ENCODE results near the gene RIMBP3B. TPM values are rescaled to one million over a fixed set of nuclear protein-coding genes. Genes with fewer than 3 reads are reported as not detected.
"Not testable (repeated sequence)": the region's sequence is repeated elsewhere in the genome, so short reads cannot be mapped to it uniquely, and the experiment has no call there.

The RIMBP3B gene, protein sequence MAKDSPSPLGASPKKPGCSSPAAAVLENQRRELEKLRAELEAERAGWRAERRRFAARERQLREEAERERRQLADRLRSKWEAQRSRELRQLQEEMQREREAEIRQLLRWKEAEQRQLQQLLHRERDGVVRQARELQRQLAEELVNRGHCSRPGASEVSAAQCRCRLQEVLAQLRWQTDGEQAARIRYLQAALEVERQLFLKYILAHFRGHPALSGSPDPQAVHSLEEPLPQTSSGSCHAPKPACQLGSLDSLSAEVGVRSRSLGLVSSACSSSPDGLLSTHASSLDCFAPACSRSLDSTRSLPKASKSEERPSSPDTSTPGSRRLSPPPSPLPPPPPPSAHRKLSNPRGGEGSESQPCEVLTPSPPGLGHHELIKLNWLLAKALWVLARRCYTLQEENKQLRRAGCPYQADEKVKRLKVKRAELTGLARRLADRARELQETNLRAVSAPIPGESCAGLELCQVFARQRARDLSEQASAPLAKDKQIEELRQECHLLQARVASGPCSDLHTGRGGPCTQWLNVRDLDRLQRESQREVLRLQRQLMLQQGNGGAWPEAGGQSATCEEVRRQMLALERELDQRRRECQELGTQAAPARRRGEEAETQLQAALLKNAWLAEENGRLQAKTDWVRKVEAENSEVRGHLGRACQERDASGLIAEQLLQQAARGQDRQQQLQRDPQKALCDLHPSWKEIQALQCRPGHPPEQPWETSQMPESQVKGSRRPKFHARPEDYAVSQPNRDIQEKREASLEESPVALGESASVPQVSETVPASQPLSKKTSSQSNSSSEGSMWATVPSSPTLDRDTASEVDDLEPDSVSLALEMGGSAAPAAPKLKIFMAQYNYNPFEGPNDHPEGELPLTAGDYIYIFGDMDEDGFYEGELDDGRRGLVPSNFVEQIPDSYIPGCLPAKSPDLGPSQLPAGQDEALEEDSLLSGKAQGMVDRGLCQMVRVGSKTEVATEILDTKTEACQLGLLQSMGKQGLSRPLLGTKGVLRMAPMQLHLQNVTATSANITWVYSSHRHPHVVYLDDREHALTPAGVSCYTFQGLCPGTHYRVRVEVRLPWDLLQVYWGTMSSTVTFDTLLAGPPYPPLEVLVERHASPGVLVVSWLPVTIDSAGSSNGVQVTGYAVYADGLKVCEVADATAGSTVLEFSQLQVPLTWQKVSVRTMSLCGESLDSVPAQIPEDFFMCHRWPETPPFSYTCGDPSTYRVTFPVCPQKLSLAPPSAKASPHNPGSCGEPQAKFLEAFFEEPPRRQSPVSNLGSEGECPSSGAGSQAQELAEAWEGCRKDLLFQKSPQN (N-terminal part only)
- under 1 TPM in 3 of 4 donors, not detected in 1; 0.06 to 0.14 (median 0.08) TPM for total RNA-seq
- not detected for polyA plus RNA-seq
- long read RNA-seq, donor 1: 0 reads
- long read RNA-seq, donor 2: 0 reads
- long read RNA-seq, donor 3: 0 reads
- long read RNA-seq, donor 4, full-length matches to known transcripts: 1 of 1 reads
- long read RNA-seq, donor 4, partial matches to known transcripts: 0 of 1 reads
- long read RNA-seq, donor 4, other reads (novel, unspliced or antisense): 0 of 1 reads

DNA sequence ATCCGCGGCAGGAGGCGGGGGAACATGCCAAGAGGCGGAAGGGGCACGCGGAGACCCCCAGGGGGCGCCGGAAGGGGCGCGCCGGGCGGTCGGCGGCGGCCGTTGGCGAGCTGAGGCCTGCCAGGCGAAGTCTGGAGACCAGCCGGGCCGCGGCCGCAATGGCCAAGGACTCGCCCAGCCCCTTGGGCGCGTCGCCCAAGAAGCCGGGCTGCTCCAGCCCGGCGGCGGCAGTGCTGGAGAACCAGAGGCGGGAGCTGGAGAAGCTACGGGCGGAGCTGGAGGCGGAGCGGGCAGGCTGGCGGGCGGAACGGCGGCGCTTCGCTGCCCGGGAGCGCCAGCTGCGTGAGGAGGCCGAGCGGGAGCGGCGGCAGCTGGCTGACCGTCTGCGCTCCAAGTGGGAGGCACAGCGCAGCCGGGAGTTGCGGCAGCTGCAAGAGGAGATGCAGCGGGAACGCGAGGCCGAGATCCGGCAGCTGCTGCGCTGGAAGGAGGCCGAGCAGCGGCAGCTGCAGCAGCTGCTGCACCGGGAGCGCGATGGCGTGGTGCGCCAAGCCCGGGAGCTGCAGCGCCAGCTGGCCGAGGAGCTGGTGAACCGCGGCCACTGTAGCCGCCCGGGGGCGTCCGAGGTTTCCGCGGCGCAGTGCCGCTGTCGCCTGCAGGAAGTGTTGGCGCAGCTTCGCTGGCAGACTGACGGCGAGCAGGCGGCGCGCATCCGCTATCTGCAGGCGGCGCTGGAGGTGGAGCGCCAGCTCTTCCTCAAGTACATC lies at the start of gene RIMBP3B:
RIMBP3B (plus strand) TSS at position 51 of the 767 bp plus-strand sequence; CDS start at position 159, 108 bp downstream.
- H3K4me1 ChIP-seq (ENCODE audit: control insufficient read depth, insufficient read depth, low read length); H3K9me3 ChIP-seq (ENCODE audit: control insufficient read depth, low read length); DNase-seq; H3K27me3 ChIP-seq (ENCODE audit: control insufficient read depth, insufficient read depth); H3K4me3 ChIP-seq (ENCODE audit: low read length); intact Hi-C loops (cut with DNase I); H3K27ac ChIP-seq (ENCODE audit: low read length): not testable (repeated sequence)
- no CpG with 5 or more reads among the region's 91 CpGs for WGBS
- ATAC-seq: peak; percentile 83 to 86

DNA sequence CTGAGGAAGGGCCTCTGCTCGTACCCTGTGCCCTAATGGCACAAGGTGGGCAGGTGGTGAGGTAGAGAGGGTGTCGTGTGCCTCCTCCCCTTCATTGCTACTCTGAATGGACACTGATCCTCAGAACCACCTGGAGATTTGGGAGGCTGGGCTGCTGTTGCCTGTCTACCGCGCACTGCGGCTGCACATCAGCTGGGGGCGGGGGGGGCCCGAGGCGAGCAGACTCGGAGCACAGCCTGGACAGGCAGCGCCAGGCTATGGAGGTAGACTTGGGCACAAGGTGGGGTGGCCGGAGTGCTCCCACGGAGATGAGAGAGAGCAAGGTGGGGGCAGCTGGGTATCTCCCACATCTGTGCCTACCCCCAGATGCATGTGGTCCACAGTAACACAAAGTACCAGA lies 26.0 kb upstream of the RIMBP3B start:
- ATAC-seq; H3K4me3 ChIP-seq (ENCODE audit: low read length); DNase-seq; H3K9me3 ChIP-seq (ENCODE audit: control insufficient read depth, low read length); H3K4me1 ChIP-seq (ENCODE audit: control insufficient read depth, insufficient read depth, low read length); H3K27me3 ChIP-seq (ENCODE audit: control insufficient read depth, insufficient read depth); intact Hi-C loops (cut with DNase I); H3K27ac ChIP-seq (ENCODE audit: low read length): not testable (repeated sequence)
- WGBS: 91% methylated on average over 11 of the region's 12 CpGs

DNA sequence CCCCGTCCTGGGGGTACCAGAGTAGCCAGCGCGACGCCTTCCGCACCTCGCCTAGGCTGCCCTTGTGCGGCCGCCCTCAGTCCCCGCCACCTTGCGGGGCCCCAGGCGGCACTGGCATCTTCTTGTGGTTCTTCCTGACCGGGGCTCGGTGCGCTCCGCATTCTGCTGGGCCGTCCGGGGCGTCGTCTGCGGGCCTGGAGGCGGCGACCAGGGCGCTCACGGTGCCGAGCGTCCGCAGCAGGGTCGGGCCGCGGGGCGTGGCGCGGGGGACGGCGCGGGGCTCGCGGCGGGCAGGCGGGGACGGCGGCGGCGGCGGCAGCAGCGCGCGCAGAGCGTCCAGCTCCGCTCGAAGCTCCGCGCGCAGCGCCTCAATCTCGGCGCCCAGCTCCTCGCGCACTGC lies 23.0 kb upstream of the RIMBP3B start:
- peak in 1 of 3 donors; percentile 16 for DNase-seq
- H3K4me1 ChIP-seq (ENCODE audit: control insufficient read depth, insufficient read depth, low read length); H3K9me3 ChIP-seq (ENCODE audit: control insufficient read depth, low read length); H3K4me3 ChIP-seq (ENCODE audit: low read length); H3K27me3 ChIP-seq (ENCODE audit: control insufficient read depth, insufficient read depth); ATAC-seq; H3K27ac ChIP-seq (ENCODE audit: low read length); intact Hi-C loops (cut with DNase I): not testable (repeated sequence)
- 0% methylated on average over 25 of the region's 59 CpGs for WGBS

DNA sequence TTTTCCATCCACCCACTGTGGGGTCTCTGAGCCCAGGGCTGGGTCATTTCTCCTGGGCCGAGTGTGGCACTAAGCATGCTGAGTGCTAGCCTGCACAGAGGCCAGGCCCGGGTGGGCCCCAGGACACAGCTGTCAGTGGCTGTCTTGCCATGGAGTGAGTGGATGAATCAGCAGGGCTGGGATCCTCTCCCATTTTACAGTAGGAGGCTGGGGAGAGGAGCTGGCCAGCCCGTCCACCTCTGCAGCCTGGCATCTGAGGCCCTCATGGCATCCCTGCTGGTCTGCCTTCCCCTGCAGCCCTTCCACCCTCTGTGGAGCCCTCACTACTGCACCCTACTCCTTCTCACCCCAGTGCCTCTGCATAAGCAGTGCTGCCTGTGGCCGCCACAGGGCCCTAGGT lies 21.1 kb upstream of the RIMBP3B start:
- WGBS: no CpG with 5 or more reads among the region's 4 CpGs
- H3K9me3 ChIP-seq (ENCODE audit: control insufficient read depth, low read length); DNase-seq; H3K27me3 ChIP-seq (ENCODE audit: control insufficient read depth, insufficient read depth); H3K27ac ChIP-seq (ENCODE audit: low read length); H3K4me1 ChIP-seq (ENCODE audit: control insufficient read depth, insufficient read depth, low read length); intact Hi-C loops (cut with DNase I); H3K4me3 ChIP-seq (ENCODE audit: low read length); ATAC-seq: not testable (repeated sequence)

DNA sequence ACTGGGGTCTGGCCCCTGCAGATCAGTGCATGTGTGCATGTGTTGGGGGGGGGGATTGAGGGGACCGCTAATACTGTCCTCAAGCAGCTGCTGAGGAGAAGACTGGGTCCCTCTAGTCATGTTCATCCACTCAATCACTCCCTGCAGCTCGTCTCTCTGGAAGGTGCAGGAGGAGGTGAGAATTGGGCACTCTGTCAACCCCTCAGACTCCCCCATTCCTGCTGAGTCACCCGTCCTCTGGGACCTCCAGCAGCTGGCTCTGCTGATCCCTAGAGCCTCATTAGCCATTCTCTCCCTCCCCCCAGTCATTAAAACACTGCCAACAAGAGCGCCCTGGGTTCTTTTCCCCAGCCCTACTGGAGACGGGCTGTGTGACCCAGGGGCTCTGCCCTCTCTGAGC lies 20.5 kb upstream of the RIMBP3B start:
- intact Hi-C loops (cut with DNase I): not testable (repeated sequence)
- WGBS: 64% methylated on average over 2 of the region's 5 CpGs

DNA sequence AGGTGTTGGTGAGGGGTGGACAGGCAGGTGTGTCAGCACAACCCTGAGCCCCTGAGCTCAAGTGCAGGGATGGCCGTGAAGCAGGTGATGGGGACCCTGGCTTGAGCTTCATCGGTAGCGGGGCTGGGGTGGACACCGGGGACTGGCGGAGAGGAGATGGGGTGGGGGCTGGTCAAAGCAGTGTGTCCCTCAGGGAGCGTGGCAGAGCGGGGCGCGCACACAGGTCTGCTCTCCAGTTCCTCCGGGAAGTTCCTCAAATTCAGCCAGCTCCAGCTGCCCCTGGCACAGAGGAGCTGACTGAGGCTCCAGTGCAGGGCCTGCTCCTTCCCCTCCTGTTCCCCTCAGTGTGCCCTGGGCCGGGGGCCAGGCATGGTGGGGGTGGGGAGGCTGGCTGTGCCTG lies 19.7 kb upstream of the RIMBP3B start:
- H3K9me3 ChIP-seq (ENCODE audit: control insufficient read depth, low read length); H3K27me3 ChIP-seq (ENCODE audit: control insufficient read depth, insufficient read depth); H3K4me1 ChIP-seq (ENCODE audit: control insufficient read depth, insufficient read depth, low read length); H3K27ac ChIP-seq (ENCODE audit: low read length); intact Hi-C loops (cut with DNase I); ATAC-seq; H3K4me3 ChIP-seq (ENCODE audit: low read length): not testable (repeated sequence)
- DNase-seq: peak in 1 of 3 donors; percentile 31
- 67% methylated on average over 10 of the region's 11 CpGs for WGBS

More for the DNA sequence above, 20.5 kb upstream of the RIMBP3B start:
- not testable (repeated sequence) for H3K4me1 ChIP-seq (ENCODE audit: control insufficient read depth, insufficient read depth, low read length); ATAC-seq; DNase-seq; H3K27ac ChIP-seq (ENCODE audit: low read length); H3K9me3 ChIP-seq (ENCODE audit: control insufficient read depth, low read length); H3K4me3 ChIP-seq (ENCODE audit: low read length); H3K27me3 ChIP-seq (ENCODE audit: control insufficient read depth, insufficient read depth)

DNA sequence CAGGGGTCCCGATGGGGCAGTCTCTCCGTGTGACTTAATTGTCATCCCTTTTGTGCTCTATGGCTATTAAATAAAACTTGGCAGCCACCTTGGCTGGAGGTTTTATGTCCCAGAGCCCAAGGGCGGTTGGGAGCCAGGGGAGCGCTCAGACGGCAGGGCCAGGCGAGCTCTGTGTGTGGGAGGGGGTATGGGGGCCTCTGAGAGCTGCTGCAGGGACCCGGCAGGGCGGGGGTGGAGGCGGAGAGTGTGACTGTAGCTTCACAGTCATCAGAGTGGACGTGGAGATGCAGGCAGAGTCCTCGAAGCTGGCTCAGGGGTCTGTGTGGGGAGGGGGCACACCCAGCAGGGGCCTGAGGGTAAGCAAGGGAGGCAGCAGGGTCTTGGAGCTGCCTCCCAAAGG lies 19.2 kb upstream of the RIMBP3B start:
- ATAC-seq, DNase-seq: not testable (repeated sequence)

DNA sequence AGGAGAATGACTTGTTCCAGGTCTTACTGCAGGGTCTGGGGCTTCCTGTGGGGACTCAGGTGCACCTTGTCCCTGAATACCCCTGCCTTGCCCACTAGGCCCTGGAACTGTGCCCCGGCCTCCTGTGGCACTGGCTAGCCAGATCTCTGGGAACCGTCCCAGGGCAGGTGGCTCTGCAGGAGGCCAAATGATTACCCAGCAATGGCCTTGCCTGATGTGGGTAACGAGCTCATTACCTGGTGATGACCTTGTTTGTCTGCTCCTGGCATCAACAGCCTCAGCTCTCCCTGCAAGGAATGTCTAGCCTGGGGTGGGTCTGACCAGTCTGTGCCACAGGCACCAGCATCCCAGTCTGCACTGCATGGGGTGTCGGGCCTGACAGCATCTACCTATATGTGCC lies 18.2 kb upstream of the RIMBP3B start:
- H3K4me1 ChIP-seq (ENCODE audit: control insufficient read depth, insufficient read depth, low read length); DNase-seq; H3K27me3 ChIP-seq (ENCODE audit: control insufficient read depth, insufficient read depth); intact Hi-C loops (cut with DNase I); H3K27ac ChIP-seq (ENCODE audit: low read length); ATAC-seq; H3K9me3 ChIP-seq (ENCODE audit: control insufficient read depth, low read length); H3K4me3 ChIP-seq (ENCODE audit: low read length): not testable (repeated sequence)
- 86% methylated on average over 1 of the region's 4 CpGs for WGBS

More for the DNA sequence above, 19.2 kb upstream of the RIMBP3B start:
- intact Hi-C loops (cut with DNase I); H3K4me1 ChIP-seq (ENCODE audit: control insufficient read depth, insufficient read depth, low read length); H3K27ac ChIP-seq (ENCODE audit: low read length); H3K4me3 ChIP-seq (ENCODE audit: low read length); H3K9me3 ChIP-seq (ENCODE audit: control insufficient read depth, low read length); H3K27me3 ChIP-seq (ENCODE audit: control insufficient read depth, insufficient read depth): not testable (repeated sequence)
- no CpG with 5 or more reads among the region's 11 CpGs for WGBS

DNA sequence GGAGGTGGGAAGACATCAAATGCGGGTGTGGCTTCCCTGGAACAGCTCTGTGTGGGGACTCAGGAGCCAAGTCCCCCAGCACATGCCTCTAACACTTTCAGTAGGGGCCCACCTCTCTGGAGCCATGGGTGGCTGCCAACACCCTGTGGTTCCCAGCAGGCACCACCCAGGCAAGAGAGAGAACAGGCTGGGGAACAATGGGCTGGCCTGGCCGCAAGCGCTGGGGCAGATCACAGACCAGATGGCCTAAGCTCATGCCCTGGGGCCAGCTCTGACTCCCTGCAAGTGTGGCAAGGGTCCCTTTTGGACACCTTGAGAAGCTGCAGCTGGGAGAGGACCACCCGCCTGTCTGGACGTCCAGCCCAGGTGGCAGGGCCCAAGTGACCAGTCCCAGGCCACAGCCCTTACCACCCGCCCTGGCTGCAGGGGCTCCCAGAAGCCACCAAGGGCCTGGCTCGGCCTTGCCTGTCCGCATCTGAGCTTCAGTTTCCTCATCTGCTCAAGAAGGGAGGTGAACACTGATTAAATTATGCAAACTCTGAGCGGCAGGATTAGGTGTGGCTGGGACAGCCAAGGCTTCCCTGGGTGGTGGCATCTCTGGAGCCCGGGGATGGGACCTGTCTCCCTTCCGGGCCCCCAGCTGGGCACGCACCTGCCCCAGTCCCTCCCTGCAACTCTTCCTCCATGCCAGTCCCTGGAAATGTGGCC lies 14.8 kb upstream of the RIMBP3B start:
- H3K9me3 ChIP-seq (ENCODE audit: control insufficient read depth, low read length); ATAC-seq; H3K27me3 ChIP-seq (ENCODE audit: control insufficient read depth, insufficient read depth); DNase-seq; H3K4me3 ChIP-seq (ENCODE audit: low read length); H3K27ac ChIP-seq (ENCODE audit: low read length); H3K4me1 ChIP-seq (ENCODE audit: control insufficient read depth, insufficient read depth, low read length); intact Hi-C loops (cut with DNase I): not testable (repeated sequence)
- WGBS: 96% methylated on average over 3 of the region's 12 CpGs
